Prostate gland (tissue), 2 donors: ENCODE data around the gene CD47. TPM values are rescaled to one million over a fixed set of nuclear protein-coding genes. Genes with fewer than 3 reads are reported as not detected.

Experiments
- DNase-seq: peaks from one replicate; pipeline ENCODE4 v3.0.0-alpha.2; 2019; ENCODE audit warnings: low spot score
- H3K27ac ChIP-seq, 2 donors: fragments of 200-600 bp; sonication (generic); 2 replicates each; pipeline ENCODE4 v1.5.1; 2017 to 2019
- H3K27me3 ChIP-seq: fragments of 200-600 bp; sonication (generic); replicated peaks from 2 replicates; pipeline ENCODE4 v1.5.1; 2019; ENCODE audit not compliant: insufficient read depth
- H3K36me3 ChIP-seq, 2 donors: fragments of 200-600 bp; sonication (generic); 1 replicate in 1 of 2; 2 replicates in 1 of 2; pipeline versions ENCODE4 v1.5.1 to v1.8.1; 2017 to 2019
- H3K4me1 ChIP-seq: fragments of 200-600 bp; sonication (generic); replicated peaks from 2 replicates; pipeline ENCODE4 v1.5.1; 2019
- H3K4me3 ChIP-seq, 2 donors: fragments of 200-600 bp; sonication (generic); 2 replicates each; pipeline ENCODE4 v1.5.1; 2017 to 2019
- H3K9me3 ChIP-seq: fragments of 200-600 bp; sonication (generic); 2 replicates; pipeline ENCODE4 v1.5.1; 2017
- CTCF ChIP-seq, 4 experiments: fragments of 200-600 bp in 2 of 4; fragments of 450-650 bp in 2 of 4; sonication (generic) in 2 of 4; IDR thresholded peaks; 1 replicate in 3 of 4; 2 replicates in 1 of 4; pipeline ENCODE4 v1.5.1; 2016 to 2019; ENCODE audit warnings: antibody characterized with exemption in 4 of 4, mild to moderate bottlenecking in 2 of 4, moderate library complexity in 2 of 4
- POLR2A ChIP-seq: fragments of 450-650 bp; IDR thresholded peaks from one replicate; pipeline ENCODE4 v1.6.1; 2016; ENCODE audit warnings: antibody characterized with exemption, mild to moderate bottlenecking
- POLR2AphosphoS5 ChIP-seq: sonication (generic); formaldehyde crosslinking; IDR thresholded peaks from one replicate; pipeline ENCODE4 v1.6.1; 2017; ENCODE audit warnings: antibody characterized with exemption
- WGBS: methylation state at CpG from one replicate; pipeline ENCODE4 v1.1.5; 2018; 5-methylcytosine and 5-hydroxymethylcytosine counted together
- intact Hi-C: fragments of 100-400 bp; cut with DNase I; formaldehyde crosslinking; loops from one replicate; pipeline ENCODE4 v1.14.2; 2022
- total RNA-seq, 2 donors: library from RNA; depleted of rRNA; stranded (reverse); fragments of >200 nt; gene quantifications; one replicate each; pipeline ENCODE4 v1.1.0, GENCODE V29; 2016

The CD47 gene
- total RNA-seq, 2 donors from 2014 or later, result 90.1 to 197 TPM

- Histone ChIP-seq H3K9me3 (no peaks in the 10 kb centered on the region), H3K4me1 (no peaks in the 10 kb centered on the region), H3K4me3 (no peak overlapping the region), H3K27me3 (no peaks in the 10 kb centered on the region), H3K27ac (no peak overlapping the region), H3K36me3 (no peaks in the 10 kb centered on the region)
- intact Hi-C loops, result no loop called here
- DNase-seq, result no peak
- TF ChIP-seq POLR2AphosphoS5, result no peak
- TF ChIP-seq POLR2A, result no peak
- no peak for TF ChIP-seq CTCF (IDR thresholded peaks at IDR 0.05)
- 93% methylated on average over 2 of the region's 2 CpGs for WGBS
These were observed 17.6 kb upstream of the CD47 start for GRCh38 chr3:108108416-108108815.

GRCh38 chr3:108106449-108106848 lies 15.6 kb upstream of the CD47 start:
- H3K4me1 ChIP-seq, result no peaks in the 10 kb centered on the region
- TF ChIP-seq CTCF (IDR thresholded peaks at IDR 0.05), result no peak
- no peak for TF ChIP-seq POLR2A
- TF ChIP-seq POLR2AphosphoS5, result no peak
- no peaks in the 10 kb centered on the region for H3K36me3 ChIP-seq
- H3K27me3 ChIP-seq, result no peaks in the 10 kb centered on the region
- H3K4me3 ChIP-seq, result no peak overlapping the region
- DNase-seq, result no peak
- no peak overlapping the region for H3K27ac ChIP-seq
- intact Hi-C loops, result no loop called here
- H3K9me3 ChIP-seq, result no peaks in the 10 kb centered on the region

DNA sequence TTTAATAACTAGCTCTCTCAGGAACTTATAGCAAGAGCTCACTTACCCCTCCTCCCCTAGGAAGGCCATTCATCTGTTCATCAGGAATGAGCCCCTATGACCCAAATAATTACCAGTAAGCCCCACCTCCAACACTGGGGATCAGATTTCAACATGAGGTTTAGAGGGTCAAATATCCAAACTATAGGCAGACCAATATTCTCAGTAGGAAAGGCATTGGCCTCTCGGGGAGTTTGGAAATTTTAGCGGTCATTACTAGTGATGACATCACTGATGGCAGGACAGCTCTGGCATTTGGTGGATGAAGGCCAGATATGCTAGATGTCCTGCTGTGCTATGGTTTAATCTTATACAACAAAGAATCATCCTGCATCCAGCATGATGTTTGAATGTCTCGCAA lies 15.2 kb upstream of the CD47 start:
- no peak overlapping the region for H3K27ac ChIP-seq
- H3K4me3 ChIP-seq, result no peak overlapping the region
- DNase-seq, result no peak
- no peaks in the 10 kb centered on the region for H3K27me3 ChIP-seq
- 94% methylated on average over 3 of the region's 3 CpGs for WGBS
- TF ChIP-seq POLR2AphosphoS5, result no peak
- TF ChIP-seq CTCF (IDR thresholded peaks at IDR 0.05), result no peak
- no peak for TF ChIP-seq POLR2A
- intact Hi-C loops, result no loop called here
- no peaks in the 10 kb centered on the region for H3K9me3 ChIP-seq
- no peaks in the 10 kb centered on the region for H3K36me3 ChIP-seq
- no peaks in the 10 kb centered on the region for H3K4me1 ChIP-seq

DNA sequence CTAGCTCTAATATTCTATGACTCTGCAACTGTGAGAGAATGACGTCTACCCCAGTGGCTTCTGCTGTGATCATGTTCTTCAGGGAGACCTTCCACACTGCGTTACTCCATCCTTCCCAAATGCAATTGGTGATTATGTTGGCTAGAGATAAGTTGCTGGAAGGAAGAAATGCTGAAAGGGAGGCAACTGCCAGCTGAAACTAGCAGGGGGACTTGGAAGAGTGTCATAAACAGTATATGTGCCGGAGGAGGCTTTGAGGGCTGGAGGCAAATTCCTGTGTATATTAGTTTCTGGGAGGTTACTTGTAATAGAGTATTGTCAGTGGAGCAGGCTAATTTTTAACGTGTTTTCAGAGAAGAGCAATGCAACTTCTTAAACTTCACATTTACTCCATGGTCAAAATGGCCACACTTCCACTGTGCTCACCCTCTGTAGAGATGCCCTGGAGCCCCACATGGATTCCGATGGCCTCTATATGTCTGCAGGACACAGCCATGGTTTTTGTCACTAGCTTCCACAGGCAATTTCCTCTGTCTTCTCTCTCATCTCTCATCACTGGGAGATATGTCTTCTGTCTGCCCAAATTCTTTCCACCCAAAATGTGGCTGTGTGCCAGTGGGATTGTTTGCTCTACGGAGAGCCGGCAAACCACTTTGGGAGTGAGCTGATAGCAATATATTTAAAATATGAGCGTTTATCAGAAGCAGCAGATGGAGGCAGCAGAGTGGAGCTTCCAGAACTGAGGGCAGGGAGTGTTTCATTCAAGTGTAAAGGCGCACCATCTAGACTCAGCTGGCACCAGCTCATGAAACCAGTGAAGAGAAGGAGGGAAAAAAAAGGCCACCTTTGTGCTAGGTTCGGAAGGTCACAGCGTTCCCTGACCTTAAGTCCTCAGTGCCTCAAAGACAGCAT lies 13.3 kb upstream of the CD47 start:
- H3K27ac ChIP-seq, result no peak overlapping the region

More for the DNA sequence above, 13.3 kb upstream of the CD47 start:
- Histone ChIP-seq H3K27me3 (no peaks in the 10 kb centered on the region), H3K4me1 (no peaks in the 10 kb centered on the region), H3K9me3 (no peaks in the 10 kb centered on the region), H3K4me3 (no peak overlapping the region), H3K36me3 (no peaks in the 10 kb centered on the region)
- WGBS, result 70% methylated on average over 11 of the region's 11 CpGs
- no peak for DNase-seq
- intact Hi-C loops, result no loop called here
- TF ChIP-seq CTCF (IDR thresholded peaks at IDR 0.05) (no peak), POLR2AphosphoS5 (no peak), POLR2A (no peak)
